Uterus (tissue), 2 donors: Measurements from ENCODE around the gene MYH16.

Source experiments
- POLR2A ChIP-seq, 2 donors: fragments of 450-650 bp; IDR thresholded peaks; one replicate each; pipeline ENCODE4 v1.6.1; 2016; ENCODE audit warnings: antibody characterized with exemption in 2 of 2, mild to moderate bottlenecking in 1 of 2, moderate library complexity in 1 of 2
- TF ChIP-seq, protein P1 (sequence below), 4 experiments: fragments of 200-600 bp in 2 of 4; fragments of 450-650 bp in 2 of 4; sonication (generic) in 2 of 4; IDR thresholded peaks; one replicate each; pipeline ENCODE4 v1.5.1; 2016 to 2019; ENCODE audit warnings: antibody characterized with exemption in 4 of 4, mild to moderate bottlenecking in 2 of 4, moderate library complexity in 1 of 4

DNA sequence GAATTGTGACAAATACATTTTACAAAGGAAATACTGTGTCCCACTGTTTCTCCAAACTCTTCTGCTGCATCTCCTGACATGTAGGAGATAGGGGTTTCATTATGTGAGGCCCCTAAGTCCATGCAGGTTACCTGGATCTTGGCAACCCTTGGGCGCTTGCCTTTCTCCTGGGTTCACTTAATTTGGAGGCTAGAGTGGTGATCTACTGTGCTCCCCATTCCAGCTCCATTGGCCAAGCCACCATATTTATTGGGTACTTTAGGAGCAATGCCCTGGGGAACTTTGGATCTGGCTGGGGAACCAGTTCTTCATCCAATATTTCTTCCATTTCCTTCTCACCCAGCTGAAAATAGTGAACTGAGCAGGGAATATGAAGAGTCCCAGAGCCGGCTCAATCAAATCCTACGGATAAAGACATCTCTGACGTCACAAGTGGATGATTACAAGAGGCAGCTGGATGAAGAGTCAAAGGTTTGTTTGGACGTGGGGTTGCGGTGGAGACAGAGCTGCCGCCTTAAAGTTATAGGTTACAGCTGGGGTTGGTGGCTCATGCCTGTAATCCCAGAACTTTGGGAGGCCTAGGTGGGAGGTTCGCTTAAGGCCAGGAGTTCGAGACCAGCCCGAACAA is 18.5 kb downstream of the MYH16 start:
- TF ChIP-seq, protein P1, sequence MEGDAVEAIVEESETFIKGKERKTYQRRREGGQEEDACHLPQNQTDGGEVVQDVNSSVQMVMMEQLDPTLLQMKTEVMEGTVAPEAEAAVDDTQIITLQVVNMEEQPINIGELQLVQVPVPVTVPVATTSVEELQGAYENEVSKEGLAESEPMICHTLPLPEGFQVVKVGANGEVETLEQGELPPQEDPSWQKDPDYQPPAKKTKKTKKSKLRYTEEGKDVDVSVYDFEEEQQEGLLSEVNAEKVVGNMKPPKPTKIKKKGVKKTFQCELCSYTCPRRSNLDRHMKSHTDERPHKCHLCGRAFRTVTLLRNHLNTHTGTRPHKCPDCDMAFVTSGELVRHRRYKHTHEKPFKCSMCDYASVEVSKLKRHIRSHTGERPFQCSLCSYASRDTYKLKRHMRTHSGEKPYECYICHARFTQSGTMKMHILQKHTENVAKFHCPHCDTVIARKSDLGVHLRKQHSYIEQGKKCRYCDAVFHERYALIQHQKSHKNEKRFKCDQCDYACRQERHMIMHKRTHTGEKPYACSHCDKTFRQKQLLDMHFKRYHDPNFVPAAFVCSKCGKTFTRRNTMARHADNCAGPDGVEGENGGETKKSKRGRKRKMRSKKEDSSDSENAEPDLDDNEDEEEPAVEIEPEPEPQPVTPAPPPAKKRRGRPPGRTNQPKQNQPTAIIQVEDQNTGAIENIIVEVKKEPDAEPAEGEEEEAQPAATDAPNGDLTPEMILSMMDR (IDR thresholded peaks at IDR 0.05): no peak
- TF ChIP-seq POLR2A (IDR thresholded peaks at IDR 0.05): no peak
